ENCODE measurements around the gene IGSF5. TPM values are rescaled to one million over a fixed set of nuclear protein-coding genes. Genes with fewer than 3 reads are reported as not detected.

The IGSF5 gene
- total and polyA plus RNA-seq, 10 of the 15 experiments (the other 5 are each of a cell fraction or from before 2014, with no cell fraction given), result not detected

DNA sequence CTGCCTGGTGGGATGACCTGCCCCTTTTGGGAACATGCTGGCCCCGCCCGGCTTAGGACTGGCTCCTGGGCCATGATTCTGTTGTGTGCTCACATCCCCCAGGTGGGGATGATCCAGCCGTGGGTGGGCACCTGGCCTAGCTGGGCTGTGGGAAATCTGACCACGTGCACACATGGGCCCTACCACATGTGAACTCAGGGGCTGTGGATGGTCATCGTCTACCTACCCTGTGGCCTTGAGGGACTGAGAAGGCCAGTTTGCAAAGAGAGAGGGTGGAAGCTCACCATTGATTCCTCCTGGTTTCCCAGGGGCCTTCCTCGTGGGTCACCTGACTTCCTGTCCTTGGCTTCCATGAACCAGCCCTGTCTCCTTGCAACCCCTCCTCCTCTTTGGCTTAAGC, 102.9 kb downstream of the IGSF5 start (continued):
- no peak for TF ChIP-seq FOXK2 (IDR thresholded peaks at IDR 0.05)
- TF ChIP-seq BRCA1 (IDR thresholded peaks at IDR 0.05; ENCODE audit: low read depth, low read length), result no peak
- no peak for TF ChIP-seq HCFC1 (IDR thresholded peaks at IDR 0.05; ENCODE audit: low read length)
- TF ChIP-seq RUNX3 (IDR thresholded peaks at IDR 0.05; ENCODE audit: low read length), result no peak
- TF ChIP-seq HDAC6 (IDR thresholded peaks at IDR 0.05; ENCODE audit: unreplicated experiment), result no peak
- no peak for TF ChIP-seq EP300 (IDR thresholded peaks at IDR 0.05; ENCODE audit: borderline replicate concordance in 1 of 2, control insufficient read depth in 1 of 2, low read depth in 2 of 2, low read length in 2 of 2)
- no peak for TF ChIP-seq MEF2A (IDR thresholded peaks at IDR 0.05; ENCODE audit: insufficient read depth, low read depth, low read length)
- TF ChIP-seq STAT1 (conservative IDR thresholded peaks at IDR 0.05), result no peak
- no peak for TF ChIP-seq PBX3 (IDR thresholded peaks at IDR 0.05; ENCODE audit: insufficient replicate concordance, low read depth, low read length)
- TF ChIP-seq KAT2A (conservative IDR thresholded peaks at IDR 0.05; ENCODE audit: control insufficient read depth, low read depth, low read length), result no peak

- FAIRE-seq (no peak), DNase-seq (ENCODE audit: low read depth, low spot score) (no peak), ATAC-seq (no peak)
- ChIA-PET POLR2A (no interaction called here), RAD21 (ENCODE audit: unreplicated experiment) (no interaction called here), CTCF (no interaction called here), SMC1A (ENCODE audit: uncharacterized antibody, unreplicated experiment) (no interaction called here)
- WGBS (ENCODE audit: insufficient coverage, insufficient replicate concordance, low lambda C conversion rate, missing lambda C conversion rate), result 13% methylated on average over 10 of the region's 10 CpGs
- H3K4me1 ChIP-seq (ENCODE audit: control insufficient read depth, insufficient read depth, low read length), result no peaks in the 10 kb centered on the region
- in situ Hi-C loops (cut with MboI) (no loop called here), intact Hi-C loops (cut with micrococcal nuclease; ENCODE audit: unreplicated experiment) (no loop called here)
- H2AFZ ChIP-seq (ENCODE audit: control insufficient read depth, low read depth, low read length), result no peak overlapping the region
- no peaks in the 10 kb centered on the region for H3K27me3 ChIP-seq (replicated peaks in 1 of 2; ENCODE audit: control insufficient read depth in 2 of 2, insufficient read depth in 2 of 2, low read length in 1 of 2)
- H3K4me3 ChIP-seq, result no peak overlapping the region
- H3K9ac ChIP-seq (ENCODE audit: control insufficient read depth, insufficient read depth, low read length), result no peak overlapping the region
- H3K9me3 ChIP-seq (replicated peaks; ENCODE audit: control insufficient read depth, insufficient read depth, low read length), result no peaks in the 10 kb centered on the region; the same call in 2 of the 3 replicates
- no peak overlapping the region for H3K4me2 ChIP-seq (ENCODE audit: control insufficient read depth, insufficient read depth)
- H3K79me2 ChIP-seq (ENCODE audit: control insufficient read depth, insufficient read depth, low read length), result no peaks in the 10 kb centered on the region
- H3K36me3 ChIP-seq (ENCODE audit: control insufficient read depth in 2 of 2, insufficient read depth in 2 of 2, low read length in 1 of 2), result no peaks in the 10 kb centered on the region
- H3K27ac ChIP-seq (ENCODE audit: control insufficient read depth, insufficient read depth), result no peak overlapping the region
- BruUV-seq (replicated peaks), result no TSS peak
- no peaks in the 10 kb centered on the region for H4K20me1 ChIP-seq (ENCODE audit: control insufficient read depth, insufficient read depth)
- no peak for TF ChIP-seq ATF7 (IDR thresholded peaks at IDR 0.05; ENCODE audit: low read depth)
- no peak for TF ChIP-seq POLR2AphosphoS2 (IDR thresholded peaks at IDR 0.05; ENCODE audit: low read depth, low read length)
- TF ChIP-seq, protein P1, sequence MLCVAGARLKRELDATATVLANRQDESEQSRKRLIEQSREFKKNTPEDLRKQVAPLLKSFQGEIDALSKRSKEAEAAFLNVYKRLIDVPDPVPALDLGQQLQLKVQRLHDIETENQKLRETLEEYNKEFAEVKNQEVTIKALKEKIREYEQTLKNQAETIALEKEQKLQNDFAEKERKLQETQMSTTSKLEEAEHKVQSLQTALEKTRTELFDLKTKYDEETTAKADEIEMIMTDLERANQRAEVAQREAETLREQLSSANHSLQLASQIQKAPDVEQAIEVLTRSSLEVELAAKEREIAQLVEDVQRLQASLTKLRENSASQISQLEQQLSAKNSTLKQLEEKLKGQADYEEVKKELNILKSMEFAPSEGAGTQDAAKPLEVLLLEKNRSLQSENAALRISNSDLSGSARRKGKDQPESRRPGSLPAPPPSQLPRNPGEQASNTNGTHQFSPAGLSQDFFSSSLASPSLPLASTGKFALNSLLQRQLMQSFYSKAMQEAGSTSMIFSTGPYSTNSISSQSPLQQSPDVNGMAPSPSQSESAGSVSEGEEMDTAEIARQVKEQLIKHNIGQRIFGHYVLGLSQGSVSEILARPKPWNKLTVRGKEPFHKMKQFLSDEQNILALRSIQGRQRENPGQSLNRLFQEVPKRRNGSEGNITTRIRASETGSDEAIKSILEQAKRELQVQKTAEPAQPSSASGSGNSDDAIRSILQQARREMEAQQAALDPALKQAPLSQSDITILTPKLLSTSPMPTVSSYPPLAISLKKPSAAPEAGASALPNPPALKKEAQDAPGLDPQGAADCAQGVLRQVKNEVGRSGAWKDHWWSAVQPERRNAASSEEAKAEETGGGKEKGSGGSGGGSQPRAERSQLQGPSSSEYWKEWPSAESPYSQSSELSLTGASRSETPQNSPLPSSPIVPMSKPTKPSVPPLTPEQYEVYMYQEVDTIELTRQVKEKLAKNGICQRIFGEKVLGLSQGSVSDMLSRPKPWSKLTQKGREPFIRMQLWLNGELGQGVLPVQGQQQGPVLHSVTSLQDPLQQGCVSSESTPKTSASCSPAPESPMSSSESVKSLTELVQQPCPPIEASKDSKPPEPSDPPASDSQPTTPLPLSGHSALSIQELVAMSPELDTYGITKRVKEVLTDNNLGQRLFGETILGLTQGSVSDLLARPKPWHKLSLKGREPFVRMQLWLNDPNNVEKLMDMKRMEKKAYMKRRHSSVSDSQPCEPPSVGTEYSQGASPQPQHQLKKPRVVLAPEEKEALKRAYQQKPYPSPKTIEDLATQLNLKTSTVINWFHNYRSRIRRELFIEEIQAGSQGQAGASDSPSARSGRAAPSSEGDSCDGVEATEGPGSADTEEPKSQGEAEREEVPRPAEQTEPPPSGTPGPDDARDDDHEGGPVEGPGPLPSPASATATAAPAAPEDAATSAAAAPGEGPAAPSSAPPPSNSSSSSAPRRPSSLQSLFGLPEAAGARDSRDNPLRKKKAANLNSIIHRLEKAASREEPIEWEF (IDR thresholded peaks at IDR 0.05; ENCODE audit: insufficient replicate concordance, low read depth, low read length), result no peak
- TF ChIP-seq RB1 (IDR thresholded peaks at IDR 0.05; ENCODE audit: borderline replicate concordance), result no peak
- no peak for TF ChIP-seq MLLT1 (IDR thresholded peaks at IDR 0.05)
- TF ChIP-seq YBX1 (IDR thresholded peaks at IDR 0.05), result no peak
Measured at GRCh38 chr21:39849014-39849655, 104.2 kb downstream of the IGSF5 start.

All from GM12878 (cell line).